NCI-H69 (cell line): Measurements from ENCODE around the gene DEFB124.

Source experiments
- DNase-seq: peaks from one replicate; lab custom pipeline; 2025; lab: John Stamatoyannopoulos, UW

The DEFB124 gene

GRCh38 chr20:31425797-31426196 is 49.1 kb downstream of the DEFB124 start:
- no peak for DNase-seq

GRCh38 chr20:31418307-31418706 is 56.6 kb downstream of the DEFB124 start:
- DNase-seq = no peak

- no peak for DNase-seq
Measured at GRCh38 chr20:31415653-31416052, 59.3 kb downstream of the DEFB124 start.
